Esophagus muscularis mucosa (tissue), 4 donors: ENCODE results near the gene MCM5. TPM values are rescaled to one million over a fixed set of nuclear protein-coding genes. Genes with fewer than 3 reads are reported as not detected.

Experiments used
- DNase-seq: peaks from one replicate; pipeline ENCODE4 v3.0.0-alpha.2; 2017; ENCODE audit errors: extremely low spot score
- H3K27ac ChIP-seq, 4 donors: fragments of 200-600 bp; sonication (generic); replicated peaks in 1 of 4; 1 replicate in 3 of 4; 2 replicates in 1 of 4; pipeline ENCODE4 v1.5.1; 2016 to 2019; ENCODE audit warnings: mild to moderate bottlenecking in 1 of 4
- H3K27me3 ChIP-seq, 4 donors: fragments of 200-600 bp; sonication (generic); one replicate each; pipeline versions ENCODE4 v1.5.1 to v1.6.0; 2016 to 2019
- H3K36me3 ChIP-seq, 4 donors: fragments of 200-600 bp; sonication (generic); one replicate each; pipeline ENCODE4 v1.5.1; 2016 to 2019
- H3K4me1 ChIP-seq, 4 donors: fragments of 200-600 bp; sonication (generic); one replicate each; pipeline ENCODE4 v1.5.1; 2016 to 2019
- H3K4me3 ChIP-seq, 4 donors: fragments of 200-600 bp; sonication (generic); 1 replicate in 2 of 4; 2 replicates in 2 of 4; pipeline ENCODE4 v1.5.1; 2016 to 2019; ENCODE audit warnings: mild to moderate bottlenecking in 4 of 4, moderate library complexity in 1 of 4
- H3K9me3 ChIP-seq, 4 donors: fragments of 200-600 bp; sonication (generic); 1 replicate in 3 of 4; 2 replicates in 1 of 4; pipeline ENCODE4 v1.5.1; 2016 to 2019
- CTCF ChIP-seq, 3 experiments: fragments of 200-600 bp in 2 of 3; fragments of 450-650 bp in 1 of 3; sonication (generic) in 2 of 3; IDR thresholded peaks; one replicate each; pipeline ENCODE4 v1.5.1; 2017 to 2019; ENCODE audit warnings: antibody characterized with exemption in 3 of 3, mild to moderate bottlenecking in 2 of 3, moderate library complexity in 1 of 3
- EP300 ChIP-seq: sonication (generic); formaldehyde crosslinking; IDR thresholded peaks from one replicate; pipeline ENCODE4 v1.6.1; 2017; ENCODE audit warnings: antibody characterized with exemption
- POLR2A ChIP-seq: fragments of 450-650 bp; IDR thresholded peaks from one replicate; pipeline ENCODE4 v1.6.1; 2017; ENCODE audit warnings: antibody characterized with exemption, moderate library complexity, mild to moderate bottlenecking, low read depth
- POLR2AphosphoS5 ChIP-seq, 2 donors: sonication (generic); formaldehyde crosslinking; IDR thresholded peaks; one replicate each; pipeline ENCODE4 v1.6.1; 2017; ENCODE audit warnings: antibody characterized with exemption in 2 of 2
- WGBS: methylation state at CpG from one replicate; pipeline ENCODE4 v1.1.5; 2018; 5-methylcytosine and 5-hydroxymethylcytosine counted together
- intact Hi-C: fragments of 100-400 bp; cut with DNase I; formaldehyde crosslinking; loops from one replicate; pipeline ENCODE4 v1.15.1; 2023
- total RNA-seq, 4 donors: library from RNA; depleted of rRNA; stranded (reverse); fragments of >200 nt; gene quantifications; one replicate each; pipeline versions ENCODE4 v1.1.0 to v1.2.1, GENCODE V29; 2016

Gene MCM5
- total RNA-seq, 4 donors from 2014 or later, result 9.1 to 22.2 (median 16.4) TPM

- Histone ChIP-seq H3K27ac (no peak overlapping the region), H3K36me3 (peaks cover 34 to 100% (median 93%) of the 10 kb centered on the region in 4 donors), H3K4me3 (no peak overlapping the region), H3K9me3 (no peaks in the 10 kb centered on the region), H3K4me1 (no peaks in the 10 kb centered on the region), H3K27me3 (no peaks in the 10 kb centered on the region)
- TF ChIP-seq POLR2A (no peak), POLR2AphosphoS5 (IDR thresholded peaks at IDR 0.05) (no peak), CTCF (IDR thresholded peaks at IDR 0.05) (no peak), EP300 (no peak)
- no peak for DNase-seq
- intact Hi-C loops, result loop anchor here (10.0 kb wide), 1 partner anchor 66 kb away; no protein-coding TSS in a partner anchor
- 90% methylated on average over 2 of the region's 6 CpGs for WGBS
Observed at GRCh38 chr22:35410663-35411034, 10.7 kb downstream of the MCM5 start.

- intact Hi-C loops, result loop anchor here (10.0 kb wide), 1 partner anchor 66 kb away; no protein-coding TSS in a partner anchor
- H3K36me3 ChIP-seq, result peaks cover 38 to 100% (median 96%) of the 10 kb centered on the region in 4 donors
- WGBS, result 77% methylated on average over 7 of the region's 7 CpGs
Observed at GRCh38 chr22:35411102-35411501, 11.2 kb downstream of the MCM5 start.

GRCh38 chr22:35413624-35414023 is 13.7 kb downstream of the MCM5 start:
- no peak for DNase-seq
- no peak overlapping the region for H3K4me3 ChIP-seq
- H3K27ac ChIP-seq, result no peak overlapping the region
- intact Hi-C loops, result loop anchor here (10.0 kb wide), 1 partner anchor 69 kb away; no protein-coding TSS in a partner anchor
- TF ChIP-seq CTCF (IDR thresholded peaks at IDR 0.05) (no peak), POLR2AphosphoS5 (IDR thresholded peaks at IDR 0.05) (no peak), EP300 (no peak), POLR2A (no peak)
- H3K9me3 ChIP-seq, result no peaks in the 10 kb centered on the region
- no peaks in the 10 kb centered on the region for H3K27me3 ChIP-seq
- H3K36me3 ChIP-seq, result peaks cover 36 to 100% (median 96%) of the 10 kb centered on the region in 4 donors
- 97% methylated on average over 4 of the region's 4 CpGs for WGBS
- H3K4me1 ChIP-seq, result no peaks in the 10 kb centered on the region

More at GRCh38 chr22:35411102-35411501, 11.2 kb downstream of the MCM5 start:
- H3K4me3 ChIP-seq, result no peak overlapping the region
- H3K4me1 ChIP-seq, result no peaks in the 10 kb centered on the region
- no peak for DNase-seq
- no peaks in the 10 kb centered on the region for H3K27me3 ChIP-seq
- TF ChIP-seq POLR2AphosphoS5 (IDR thresholded peaks at IDR 0.05) (no peak), EP300 (no peak), POLR2A (no peak), CTCF (IDR thresholded peaks at IDR 0.05) (no peak)
- no peaks in the 10 kb centered on the region for H3K9me3 ChIP-seq
- no peak overlapping the region for H3K27ac ChIP-seq

GRCh38 chr22:35417606-35418005 is 17.7 kb downstream of the MCM5 start:
- intact Hi-C loops, result loop anchor here (10.0 kb wide), 1 partner anchor 73 kb away; no protein-coding TSS in a partner anchor
- no peaks in the 10 kb centered on the region for H3K27me3 ChIP-seq
- H3K4me3 ChIP-seq, result no peak overlapping the region
- TF ChIP-seq POLR2A (no peak), CTCF (IDR thresholded peaks at IDR 0.05) (no peak), POLR2AphosphoS5 (IDR thresholded peaks at IDR 0.05) (no peak), EP300 (no peak)
- 90% methylated on average over 5 of the region's 9 CpGs for WGBS
- H3K9me3 ChIP-seq, result no peaks in the 10 kb centered on the region
- no peak for DNase-seq
- H3K27ac ChIP-seq, result no peak overlapping the region
- H3K36me3 ChIP-seq, result peaks cover 46 to 100% (median 95%) of the 10 kb centered on the region in 4 donors
- H3K4me1 ChIP-seq, result no peaks in the 10 kb centered on the region

GRCh38 chr22:35418088-35418487 is 18.1 kb downstream of the MCM5 start:
- intact Hi-C loops, result loop anchor here (10.0 kb wide), 1 partner anchor 73 kb away; no protein-coding TSS in a partner anchor
- Histone ChIP-seq H3K27ac (no peak overlapping the region), H3K4me3 (no peak overlapping the region), H3K36me3 (peaks cover 49 to 100% (median 96%) of the 10 kb centered on the region in 4 donors), H3K9me3 (no peaks in the 10 kb centered on the region), H3K27me3 (no peaks in the 10 kb centered on the region), H3K4me1 (no peaks in the 10 kb centered on the region)
- DNase-seq, result no peak
- 92% methylated on average over 8 of the region's 8 CpGs for WGBS
- no peak for TF ChIP-seq POLR2A
- no peak for TF ChIP-seq CTCF (IDR thresholded peaks at IDR 0.05)
- no peak for TF ChIP-seq EP300
- TF ChIP-seq POLR2AphosphoS5 (IDR thresholded peaks at IDR 0.05), result no peak
